Measurements from ENCODE around the gene CPAMD8. TPM values are rescaled to one million over a fixed set of nuclear protein-coding genes. Genes with fewer than 3 reads are reported as not detected.

Gene CPAMD8
- total RNA-seq, 1 donor from 2014 or later, result 42.9 TPM

- no peak for DNase-seq (ENCODE audit: extremely low spot score, unreplicated experiment)
- Mint-ChIP-seq H3K4me3 (no peak overlapping the region), H3K4me1 (ENCODE audit: unreplicated experiment) (no peaks in the 10 kb centered on the region), H3K36me3 (peaks cover 7% of the 10 kb centered on the region), H3K27me3 (no peaks in the 10 kb centered on the region), H3K9me3 (no peaks in the 10 kb centered on the region), H3K27ac (no peak overlapping the region)
- TF ChIP-seq CTCF (conservative IDR thresholded peaks at IDR 0.05), result no peak
Observed at GRCh38 chr19:16861011-16861410, 165.6 kb downstream of the CPAMD8 start.

- no peaks in the 10 kb centered on the region for H3K9me3 Mint-ChIP-seq
Observed at GRCh38 chr19:16860118-16860517, 166.5 kb downstream of the CPAMD8 start.

GRCh38 chr19:16859626-16860025 is 167.0 kb downstream of the CPAMD8 start:
- Mint-ChIP-seq H3K9me3 (no peaks in the 10 kb centered on the region), H3K4me1 (ENCODE audit: unreplicated experiment) (no peaks in the 10 kb centered on the region), H3K4me3 (no peak overlapping the region), H3K36me3 (peaks cover 12% of the 10 kb centered on the region), H3K27ac (no peak overlapping the region), H3K27me3 (no peaks in the 10 kb centered on the region)
- DNase-seq (ENCODE audit: extremely low spot score, unreplicated experiment), result no peak
- no peak for TF ChIP-seq CTCF (conservative IDR thresholded peaks at IDR 0.05)

More at GRCh38 chr19:16860118-16860517, 166.5 kb downstream of the CPAMD8 start:
- H3K36me3 Mint-ChIP-seq, result peaks cover 7% of the 10 kb centered on the region
- no peaks in the 10 kb centered on the region for H3K4me1 Mint-ChIP-seq (ENCODE audit: unreplicated experiment)
- H3K4me3 Mint-ChIP-seq, result no peak overlapping the region
- H3K27ac Mint-ChIP-seq, result no peak overlapping the region
- DNase-seq (ENCODE audit: extremely low spot score, unreplicated experiment), result no peak
- TF ChIP-seq CTCF (conservative IDR thresholded peaks at IDR 0.05), result no peak
- H3K27me3 Mint-ChIP-seq, result no peaks in the 10 kb centered on the region

GRCh38 chr19:16856091-16856490 is 170.5 kb downstream of the CPAMD8 start:
- TF ChIP-seq CTCF (conservative IDR thresholded peaks at IDR 0.05), result no peak
- H3K27me3 Mint-ChIP-seq, result no peaks in the 10 kb centered on the region
- peaks cover 14% of the 10 kb centered on the region for H3K36me3 Mint-ChIP-seq
- H3K4me3 Mint-ChIP-seq, result no peak overlapping the region
- H3K9me3 Mint-ChIP-seq, result no peaks in the 10 kb centered on the region
- no peak overlapping the region for H3K27ac Mint-ChIP-seq
- DNase-seq (ENCODE audit: extremely low spot score, unreplicated experiment), result no peak
- no peaks in the 10 kb centered on the region for H3K4me1 Mint-ChIP-seq (ENCODE audit: unreplicated experiment)

- Mint-ChIP-seq H3K4me3 (no peak overlapping the region), H3K36me3 (peaks cover 14% of the 10 kb centered on the region), H3K9me3 (no peaks in the 10 kb centered on the region), H3K27ac (no peak overlapping the region), H3K27me3 (no peaks in the 10 kb centered on the region), H3K4me1 (ENCODE audit: unreplicated experiment) (no peaks in the 10 kb centered on the region)
- no peak for TF ChIP-seq CTCF (conservative IDR thresholded peaks at IDR 0.05)
- DNase-seq (ENCODE audit: extremely low spot score, unreplicated experiment), result no peak
Observed at GRCh38 chr19:16853066-16853465, 173.5 kb downstream of the CPAMD8 start.

Measured in type B pancreatic cell (in vitro differentiated cells).